DMS79 (cell line): ENCODE results near the gene ARRDC1.
"Not testable (repeated sequence)": the region's sequence is repeated elsewhere in the genome, so short reads cannot be mapped to it uniquely, and the experiment has no call there.

ENCODE experiments used
- DNase-seq: peaks from one replicate; lab custom pipeline; 2025; lab: John Stamatoyannopoulos, UW

Gene ARRDC1

GRCh38 chr9:137613738-137614523, 8.4 kb downstream of the ARRDC1 start:
- no peak for DNase-seq

GRCh38 chr9:137614631-137615386, 9.3 kb downstream of the ARRDC1 start:
- DNase-seq, result no peak

DNA sequence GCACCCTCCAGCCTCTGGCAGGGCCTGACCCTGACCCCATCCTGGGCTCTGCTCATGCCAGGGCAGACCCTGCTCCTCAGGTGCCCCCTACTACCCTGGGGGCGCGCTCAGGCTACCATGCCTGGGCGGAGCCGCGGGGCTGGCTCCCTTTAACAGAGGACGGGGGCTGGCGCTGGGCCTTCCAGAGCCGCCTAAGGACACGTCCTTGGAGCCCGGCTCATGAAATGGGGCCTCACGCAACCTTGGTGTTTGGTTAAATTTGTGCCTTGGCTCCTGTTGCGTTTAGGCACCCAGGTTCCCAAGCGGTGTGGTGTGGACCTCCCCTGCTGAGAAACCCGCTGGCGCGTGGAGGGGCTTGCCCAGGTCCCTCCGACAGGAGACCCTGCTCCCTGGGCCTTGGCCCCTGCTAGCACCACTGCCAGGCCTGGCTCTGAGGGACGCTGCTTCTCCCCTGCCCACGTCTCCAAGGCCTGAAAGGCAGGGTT, 9.9 kb downstream of the ARRDC1 start:
- no peak for DNase-seq

GRCh38 chr9:137618105-137619067, 12.9 kb downstream of the ARRDC1 start, which contains the start of gene EHMT1:
Gene EHMT1 (plus strand): TSS chr9:137619005. CDS start chr9:137619029, 24 bp downstream.
- peak; percentile 61 for DNase-seq

- DNase-seq, result peak; percentile 26
Measured at GRCh38 chr9:137619240-137620047, 14.0 kb downstream of the ARRDC1 start.

DNA sequence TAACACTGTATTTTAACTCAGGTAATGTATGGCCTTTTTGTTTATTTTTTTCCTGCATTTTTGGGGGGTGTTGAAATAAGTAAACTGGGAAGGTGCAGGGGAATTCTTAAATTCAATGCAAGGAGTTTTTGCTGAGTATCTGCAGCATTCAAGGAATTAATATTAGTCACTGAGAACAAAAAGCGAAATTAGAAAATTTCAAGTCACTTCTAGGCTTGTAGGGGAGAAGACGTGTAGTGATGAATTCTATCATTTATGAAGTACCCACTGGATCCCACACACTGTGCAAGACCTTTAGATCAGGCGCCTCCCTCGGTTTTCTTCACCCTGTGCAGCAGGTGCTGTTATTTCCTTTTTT, 14.5 kb downstream of the ARRDC1 start:
- DNase-seq, result no peak

- no peak for DNase-seq
Measured at GRCh38 chr9:137620581-137620980, 15.1 kb downstream of the ARRDC1 start.

DNA sequence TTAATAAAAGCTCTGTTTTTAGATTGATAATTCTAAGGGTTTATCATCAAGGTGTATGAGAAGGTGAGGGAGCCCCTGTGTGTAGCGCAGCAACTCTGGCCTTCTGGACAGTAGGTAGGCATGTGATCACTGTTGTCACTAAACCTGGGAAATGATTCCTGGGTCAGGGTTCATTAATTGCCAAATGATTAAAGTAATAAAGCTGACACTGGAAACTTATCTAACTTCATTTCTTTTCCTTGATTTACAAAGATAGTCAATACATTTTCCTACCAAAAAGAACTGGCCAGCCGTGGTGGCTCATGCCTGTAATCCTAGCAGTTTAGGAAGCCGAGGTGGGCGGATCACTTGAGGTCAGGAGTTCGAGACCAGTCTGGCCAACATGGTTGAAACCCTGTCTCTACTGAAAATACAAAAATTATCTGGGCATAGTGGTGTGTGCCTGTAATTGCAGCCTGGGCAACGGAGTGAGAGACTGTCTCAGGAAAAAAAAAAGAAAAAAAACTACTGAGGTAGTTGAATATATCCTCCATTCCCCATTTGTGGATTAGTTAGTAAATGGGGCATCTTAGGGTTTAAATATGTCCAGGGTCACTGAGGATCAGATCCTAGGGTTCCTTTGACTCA, 15.8 kb downstream of the ARRDC1 start:
- no peak for DNase-seq

DNA sequence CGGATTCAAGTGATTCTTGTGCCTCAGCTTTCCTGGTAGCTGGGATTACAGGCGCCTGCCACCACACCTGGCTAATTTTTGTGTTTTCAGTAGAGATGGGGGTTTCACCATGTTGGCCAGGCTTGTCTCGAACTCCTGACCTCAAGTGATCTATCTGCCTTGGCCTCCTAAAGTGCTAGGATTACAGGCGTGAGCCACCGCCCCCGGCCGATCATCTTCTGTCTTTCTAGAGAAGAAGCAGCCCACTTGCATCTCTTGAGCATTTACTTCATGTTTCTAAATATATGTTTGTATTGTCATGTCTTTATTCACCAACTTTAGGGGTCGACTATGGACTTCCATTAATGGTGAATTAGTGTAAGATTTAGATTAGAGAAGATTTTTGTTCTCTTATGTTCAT, 16.7 kb downstream of the ARRDC1 start:
- not testable (repeated sequence) for DNase-seq

DNA sequence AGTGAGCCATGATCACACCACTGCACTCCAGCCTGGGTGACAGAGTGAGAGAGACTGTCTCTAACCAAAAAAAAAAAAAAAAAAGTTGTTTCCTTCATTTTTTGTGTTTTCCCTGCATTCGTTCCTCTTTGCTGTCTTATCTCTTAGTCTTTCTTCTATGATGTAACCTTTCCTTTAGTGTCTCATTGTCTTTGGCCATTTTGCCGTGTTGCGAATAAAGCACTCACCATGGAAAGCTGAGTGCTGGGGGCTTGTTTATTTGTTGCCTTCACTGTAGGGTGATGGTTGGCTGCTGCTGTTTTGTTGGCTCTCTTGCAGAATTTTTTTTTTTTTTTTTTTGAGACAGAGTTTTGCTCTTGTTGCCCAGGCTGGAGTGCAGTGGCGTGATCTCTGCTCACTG, 21.0 kb downstream of the ARRDC1 start:
- DNase-seq, result no peak

- DNase-seq, result not testable (repeated sequence)
Measured at GRCh38 chr9:137627406-137627805, 21.9 kb downstream of the ARRDC1 start.

GRCh38 chr9:137630126-137630525, 24.6 kb downstream of the ARRDC1 start:
- no peak for DNase-seq

- no peak for DNase-seq
Measured at GRCh38 chr9:137630679-137631078, 25.2 kb downstream of the ARRDC1 start.

DNA sequence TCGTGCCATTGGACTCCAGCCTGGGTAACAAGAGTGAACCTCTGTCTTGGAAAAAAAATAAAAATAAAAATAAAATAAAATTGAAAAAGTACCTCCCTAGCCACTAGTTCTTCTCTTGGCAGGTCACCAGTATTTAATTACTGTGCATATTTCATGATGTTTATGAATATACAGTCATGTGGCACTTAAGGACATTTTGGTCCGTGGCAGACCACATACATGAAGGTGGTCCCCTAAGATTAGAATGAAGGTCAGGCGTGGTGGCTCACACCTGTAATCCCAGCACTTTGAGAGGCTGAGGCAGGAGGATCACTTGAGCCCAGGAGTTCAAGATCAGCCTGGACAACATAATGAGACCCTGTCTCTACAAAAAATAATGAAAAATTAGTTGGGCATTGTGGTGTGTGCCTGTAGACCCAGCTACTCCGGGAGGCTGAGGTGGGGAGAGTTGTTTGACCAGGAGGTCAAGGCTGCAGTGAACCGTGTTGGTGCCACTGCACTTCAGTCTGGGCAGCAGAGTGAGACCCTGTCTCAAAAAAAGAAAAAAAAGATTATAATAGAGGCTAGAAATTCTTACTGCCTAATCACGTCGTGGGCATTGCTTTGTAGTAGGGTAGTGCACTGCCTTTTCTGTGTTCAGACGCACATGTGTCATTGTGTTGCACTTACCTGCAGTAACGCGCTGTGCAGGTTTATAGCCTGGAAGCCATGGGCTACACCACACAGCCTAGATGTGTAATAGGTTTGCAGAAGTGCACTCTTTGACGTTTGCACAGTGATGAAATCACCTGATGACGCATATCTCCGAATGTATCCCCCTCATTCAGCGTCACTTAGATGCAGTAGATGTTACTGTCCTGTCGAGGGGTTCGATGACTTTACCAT, 26.1 kb downstream of the ARRDC1 start:
- DNase-seq, result no peak

- DNase-seq, result no peak
Measured at GRCh38 chr9:137632230-137633161, 27.0 kb downstream of the ARRDC1 start.

- no peak for DNase-seq
Measured at GRCh38 chr9:137634016-137634415, 28.5 kb downstream of the ARRDC1 start.

- DNase-seq, result no peak
Measured at GRCh38 chr9:137638680-137639079, 33.2 kb downstream of the ARRDC1 start.

- DNase-seq, result no peak
Measured at GRCh38 chr9:137639303-137640051, 34.0 kb downstream of the ARRDC1 start.
